ENCODE measurements around the gene EXOC5.

GRCh38 chr14:57273236-57273635, 4.5 kb upstream of the EXOC5 start:
- no peak for TF ChIP-seq CTCF (conservative IDR thresholded peaks at IDR 0.05 in 1 of 2, IDR thresholded peaks at IDR 0.05 in 1 of 2; ENCODE audit: extremely low read depth in 1 of 2, insufficient read depth in 1 of 2, low read depth in 1 of 2, low read length in 2 of 2)
- TF ChIP-seq EZH2 (IDR thresholded peaks at IDR 0.05; ENCODE audit: borderline replicate concordance, low read length), result no peak

All from mammary epithelial cell (primary cell).